ENCODE results near the gene ZBED2. TPM values are rescaled to one million over a fixed set of nuclear protein-coding genes. Genes with fewer than 3 reads are reported as not detected.

The ZBED2 gene
- total and polyA plus RNA-seq, 2 donors (not counting 3 experiments of a cell fraction or from before 2014, with no cell fraction given) = not detected

DNA sequence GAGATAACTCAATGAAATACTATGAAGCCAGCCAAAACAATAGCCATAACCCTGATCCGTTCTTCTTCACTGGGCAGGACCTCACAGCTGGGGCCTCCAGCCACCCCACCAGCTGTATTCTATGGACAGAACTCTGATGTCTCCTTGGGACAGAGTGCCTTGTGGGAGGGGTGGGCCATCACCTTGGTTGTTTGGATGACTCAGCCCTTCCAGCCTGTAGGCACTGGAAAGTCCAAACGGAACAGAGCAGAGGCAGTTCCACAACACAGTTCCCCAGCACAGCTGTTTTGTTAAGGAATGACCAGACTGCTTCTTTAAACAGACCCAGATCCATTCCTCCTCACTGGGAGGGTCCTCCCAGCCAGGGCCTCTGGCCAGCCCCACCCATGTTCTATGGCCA lies 31.9 kb upstream of the ZBED2 start:
- Histone ChIP-seq H3K79me2 (ENCODE audit: control insufficient read depth, insufficient read depth, low read length) (no peaks in the 10 kb centered on the region), H3K9me1 (replicated peaks; ENCODE audit: control insufficient read depth, extremely low read depth, insufficient read depth, low read length) (no peaks in the 10 kb centered on the region), H4K20me1 (replicated peaks; ENCODE audit: control insufficient read depth, extremely low read depth, insufficient read depth, low read length) (no peaks in the 10 kb centered on the region), H3K9ac (replicated peaks; ENCODE audit: extremely low read depth, insufficient read depth, low read length) (no peak overlapping the region), H3K4me1 (ENCODE audit: control insufficient read depth, extremely low read depth, insufficient read depth, low read length) (no peaks in the 10 kb centered on the region), H3K36me3 (ENCODE audit: control insufficient read depth in 2 of 2, extremely low read depth in 1 of 2, insufficient read depth in 2 of 2, low read length in 2 of 2) (no peaks in the 10 kb centered on the region), H2AFZ (ENCODE audit: low read depth, low read length) (no peak overlapping the region), H3K4me2 (ENCODE audit: insufficient read depth, low read length) (no peak overlapping the region), H3K4me3 (replicated peaks in 1 of 3; ENCODE audit: insufficient read depth in 1 of 3, low read depth in 1 of 3, low read length in 3 of 3) (no peak overlapping the region), H3K9me3 (replicated peaks; ENCODE audit: control insufficient read depth, insufficient read depth, low read length) (no peaks in the 10 kb centered on the region), H3K27ac (ENCODE audit: insufficient read depth, low read depth, low read length) (no peak overlapping the region), H3K27me3 (ENCODE audit: control insufficient read depth in 2 of 2, insufficient read depth in 2 of 2, low read length in 2 of 2) (peaks cover 0 to 6% of the 10 kb centered on the region in 2 experiments)
- intact Hi-C loops (cut with micrococcal nuclease) (no loop called here), dilution Hi-C loops (cut with MboI; ENCODE audit: extremely low pct_ligation_motif_present, low sequenced_read_pairs) (no loop called here)
- no peak for DNase-seq (ENCODE audit: low read depth, low spot score)
- ChIA-PET POLR2A (no interaction called here), CTCF (no interaction called here)
- TF ChIP-seq MYC (IDR thresholded peaks at IDR 0.05; ENCODE audit: low read depth, low read length) = no peak
- no peak for TF ChIP-seq POLR2AphosphoS5 (IDR thresholded peaks at IDR 0.05; ENCODE audit: insufficient read depth, low read depth, low read length)
- no peak for TF ChIP-seq FOS (IDR thresholded peaks at IDR 0.05; ENCODE audit: borderline replicate concordance, insufficient read depth, low read length)
- TF ChIP-seq POLR2A (IDR thresholded peaks at IDR 0.05; ENCODE audit: low read depth, low read length) = no peak
- no peak for TF ChIP-seq EZH2 (IDR thresholded peaks at IDR 0.05; ENCODE audit: borderline replicate concordance, low read depth, low read length, severe bottlenecking)
- no peak for TF ChIP-seq GATA2 (IDR thresholded peaks at IDR 0.05; ENCODE audit: insufficient read depth, insufficient read length, low read depth, low read length)
- TF ChIP-seq, protein P1, sequence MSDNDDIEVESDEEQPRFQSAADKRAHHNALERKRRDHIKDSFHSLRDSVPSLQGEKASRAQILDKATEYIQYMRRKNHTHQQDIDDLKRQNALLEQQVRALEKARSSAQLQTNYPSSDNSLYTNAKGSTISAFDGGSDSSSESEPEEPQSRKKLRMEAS (IDR thresholded peaks at IDR 0.05; ENCODE audit: insufficient read depth, insufficient read length) = no peak
- no peak for FAIRE-seq
- no TSS peak for BruUV-seq (replicated peaks)

DNA sequence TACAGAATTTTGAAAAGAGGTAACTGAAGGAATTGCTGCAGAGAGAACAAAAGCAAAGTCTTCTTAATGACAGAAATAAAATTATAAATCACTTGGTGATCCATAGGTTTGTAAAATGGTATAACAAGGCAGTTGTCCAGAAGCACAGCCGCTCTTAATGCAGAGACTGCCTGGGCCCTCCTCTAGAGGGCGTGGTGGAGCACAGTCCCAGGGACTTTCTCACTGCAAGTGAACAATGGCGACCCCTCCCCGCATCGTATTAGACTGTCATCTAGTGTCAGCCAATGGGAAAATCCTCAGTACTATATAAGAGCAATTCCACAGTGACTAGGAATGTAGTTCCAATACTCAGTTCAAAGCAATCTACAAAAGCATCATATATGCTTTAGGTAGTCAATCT lies 26.4 kb upstream of the ZBED2 start:
- no peaks in the 10 kb centered on the region for H3K36me3 ChIP-seq (ENCODE audit: control insufficient read depth in 2 of 2, extremely low read depth in 1 of 2, insufficient read depth in 2 of 2, low read length in 2 of 2)
- intact Hi-C loops (cut with micrococcal nuclease) = no loop called here
- no TSS peak for BruUV-seq (replicated peaks)
- H3K9ac ChIP-seq (replicated peaks; ENCODE audit: extremely low read depth, insufficient read depth, low read length) = no peak overlapping the region
- ChIA-PET CTCF (no interaction called here), POLR2A (no interaction called here)
- TF ChIP-seq JUN (IDR thresholded peaks at IDR 0.05; ENCODE audit: borderline replicate concordance, insufficient read depth, insufficient read length, low read depth) = no peak
- no peak for TF ChIP-seq EZH2 (IDR thresholded peaks at IDR 0.05; ENCODE audit: borderline replicate concordance, low read depth, low read length, severe bottlenecking)
- no peak for TF ChIP-seq MYC (IDR thresholded peaks at IDR 0.05; ENCODE audit: low read depth, low read length)
- TF ChIP-seq, protein P2, sequence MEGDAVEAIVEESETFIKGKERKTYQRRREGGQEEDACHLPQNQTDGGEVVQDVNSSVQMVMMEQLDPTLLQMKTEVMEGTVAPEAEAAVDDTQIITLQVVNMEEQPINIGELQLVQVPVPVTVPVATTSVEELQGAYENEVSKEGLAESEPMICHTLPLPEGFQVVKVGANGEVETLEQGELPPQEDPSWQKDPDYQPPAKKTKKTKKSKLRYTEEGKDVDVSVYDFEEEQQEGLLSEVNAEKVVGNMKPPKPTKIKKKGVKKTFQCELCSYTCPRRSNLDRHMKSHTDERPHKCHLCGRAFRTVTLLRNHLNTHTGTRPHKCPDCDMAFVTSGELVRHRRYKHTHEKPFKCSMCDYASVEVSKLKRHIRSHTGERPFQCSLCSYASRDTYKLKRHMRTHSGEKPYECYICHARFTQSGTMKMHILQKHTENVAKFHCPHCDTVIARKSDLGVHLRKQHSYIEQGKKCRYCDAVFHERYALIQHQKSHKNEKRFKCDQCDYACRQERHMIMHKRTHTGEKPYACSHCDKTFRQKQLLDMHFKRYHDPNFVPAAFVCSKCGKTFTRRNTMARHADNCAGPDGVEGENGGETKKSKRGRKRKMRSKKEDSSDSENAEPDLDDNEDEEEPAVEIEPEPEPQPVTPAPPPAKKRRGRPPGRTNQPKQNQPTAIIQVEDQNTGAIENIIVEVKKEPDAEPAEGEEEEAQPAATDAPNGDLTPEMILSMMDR (IDR thresholded peaks at IDR 0.05; ENCODE audit: extremely low read depth in 1 of 2, insufficient read depth in 1 of 2, low read depth in 1 of 2, low read length in 2 of 2) = peak; percentile 26 to 34
- DNase-seq (ENCODE audit: low read depth, low spot score) (peak; percentile 8), FAIRE-seq (no peak)
- no peak overlapping the region for H2AFZ ChIP-seq (ENCODE audit: low read depth, low read length)
- peaks cover 3 to 7% of the 10 kb centered on the region in 2 experiments for H3K27me3 ChIP-seq (ENCODE audit: control insufficient read depth in 2 of 2, insufficient read depth in 2 of 2, low read length in 2 of 2)
- H3K79me2 ChIP-seq (ENCODE audit: control insufficient read depth, insufficient read depth, low read length) = no peaks in the 10 kb centered on the region
- no peaks in the 10 kb centered on the region for H3K4me1 ChIP-seq (ENCODE audit: control insufficient read depth, extremely low read depth, insufficient read depth, low read length)
- no peaks in the 10 kb centered on the region for H3K9me3 ChIP-seq (replicated peaks; ENCODE audit: control insufficient read depth, insufficient read depth, low read length)
- H3K4me3 ChIP-seq (replicated peaks in 1 of 3; ENCODE audit: insufficient read depth in 1 of 3, low read depth in 1 of 3, low read length in 3 of 3) = no peak overlapping the region
- no peaks in the 10 kb centered on the region for H4K20me1 ChIP-seq (replicated peaks; ENCODE audit: control insufficient read depth, extremely low read depth, insufficient read depth, low read length)
- no peak overlapping the region for H3K27ac ChIP-seq (ENCODE audit: insufficient read depth, low read depth, low read length)
- H3K9me1 ChIP-seq (replicated peaks; ENCODE audit: control insufficient read depth, extremely low read depth, insufficient read depth, low read length) = no peaks in the 10 kb centered on the region
- no peak overlapping the region for H3K4me2 ChIP-seq (ENCODE audit: insufficient read depth, low read length)
- dilution Hi-C loops (cut with MboI; ENCODE audit: extremely low pct_ligation_motif_present, low sequenced_read_pairs) = no loop called here

Measured in endothelial cell of umbilical vein (primary cell).